CD4-positive, alpha-beta T cell treated with Interleukin-6 for 4 hours (primary cell): ENCODE data around the gene EFS.
"Not testable (repeated sequence)": the region's sequence is repeated elsewhere in the genome, so short reads cannot be mapped to it uniquely, and the experiment has no call there.

ENCODE experiments used
- DNase-seq: peaks from one replicate; pipeline ENCODE4 v3.0.0-alpha.2; 2020; ENCODE audit warnings: mixed read lengths

Gene EFS, protein sequence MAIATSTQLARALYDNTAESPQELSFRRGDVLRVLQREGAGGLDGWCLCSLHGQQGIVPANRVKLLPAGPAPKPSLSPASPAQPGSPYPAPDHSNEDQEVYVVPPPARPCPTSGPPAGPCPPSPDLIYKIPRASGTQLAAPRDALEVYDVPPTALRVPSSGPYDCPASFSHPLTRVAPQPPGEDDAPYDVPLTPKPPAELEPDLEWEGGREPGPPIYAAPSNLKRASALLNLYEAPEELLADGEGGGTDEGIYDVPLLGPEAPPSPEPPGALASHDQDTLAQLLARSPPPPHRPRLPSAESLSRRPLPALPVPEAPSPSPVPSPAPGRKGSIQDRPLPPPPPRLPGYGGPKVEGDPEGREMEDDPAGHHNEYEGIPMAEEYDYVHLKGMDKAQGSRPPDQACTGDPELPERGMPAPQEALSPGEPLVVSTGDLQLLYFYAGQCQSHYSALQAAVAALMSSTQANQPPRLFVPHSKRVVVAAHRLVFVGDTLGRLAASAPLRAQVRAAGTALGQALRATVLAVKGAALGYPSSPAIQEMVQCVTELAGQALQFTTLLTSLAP

GRCh38 chr14:23365036-23365731, at the start of gene EFS:
TSS of gene EFS (minus strand) at chr14:23365172. CDS start at chr14:23365025, 147 bp downstream.
- DNase-seq, result no peak

DNA sequence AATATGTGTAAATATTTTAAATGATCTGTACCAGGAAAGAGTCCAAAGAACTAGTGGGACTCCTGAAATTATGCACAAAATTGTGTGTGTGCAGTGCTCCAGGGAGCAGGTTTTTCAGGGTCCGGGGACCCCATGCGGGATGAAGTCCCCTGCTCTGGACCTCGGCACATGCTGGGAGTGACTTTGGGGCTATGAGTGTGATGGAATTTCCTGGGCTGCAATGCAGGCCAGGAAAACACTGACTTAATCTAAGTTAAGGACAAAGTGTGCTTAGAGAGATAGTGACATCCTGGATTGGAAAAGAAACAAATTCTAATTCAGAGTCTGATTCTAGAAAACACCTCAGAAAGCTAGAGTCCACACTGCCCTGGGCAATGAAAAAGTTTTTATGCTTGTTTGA, 49.3 kb upstream of the EFS start:
- no peak for DNase-seq

DNA sequence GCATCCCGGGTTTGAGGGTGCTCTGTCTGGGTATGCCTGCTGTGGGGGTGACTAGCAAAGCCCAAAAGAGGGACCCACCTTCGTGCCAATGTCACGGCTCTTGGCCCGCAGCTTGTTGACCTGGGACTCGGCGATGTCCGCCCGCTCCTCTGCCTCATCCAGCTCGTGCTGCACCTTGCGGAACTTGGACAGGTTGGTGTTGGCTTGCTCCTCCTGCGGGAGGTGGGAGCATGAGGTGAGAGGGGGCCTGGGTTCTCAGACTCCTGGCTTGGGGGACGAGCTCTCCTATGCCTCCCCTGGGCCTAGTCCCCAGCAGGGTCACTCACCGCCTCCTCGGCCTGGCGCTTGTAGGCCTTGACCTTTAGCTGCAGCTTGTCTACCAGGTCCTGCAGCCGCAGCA, 48.7 kb upstream of the EFS start:
- DNase-seq, result no peak

- no peak for DNase-seq
Measured at GRCh38 chr14:23411563-23412525, 46.9 kb upstream of the EFS start.

GRCh38 chr14:23409966-23410635, 45.1 kb upstream of the EFS start:
- DNase-seq, result no peak

DNA sequence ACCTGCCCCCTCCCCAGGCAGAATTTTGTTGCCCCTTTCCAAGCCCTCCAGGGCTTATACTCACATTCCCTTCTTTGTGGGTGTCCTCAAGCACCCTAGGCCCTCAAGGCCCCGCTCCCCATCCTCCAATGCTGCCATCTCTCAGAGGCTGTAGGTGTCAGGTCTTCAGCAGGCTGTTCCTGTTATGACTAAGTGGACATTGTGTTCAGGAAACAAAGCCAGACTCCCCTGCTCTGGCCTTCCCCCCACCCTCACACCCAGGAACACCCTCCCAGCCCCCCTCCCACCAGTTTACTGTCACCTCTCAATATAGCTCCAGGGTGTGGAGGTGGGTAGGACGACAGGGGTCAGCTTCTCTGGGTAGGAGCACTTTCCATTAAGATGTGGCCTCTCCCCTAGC, 44.5 kb upstream of the EFS start:
- DNase-seq, result no peak

- DNase-seq, result no peak
Measured at GRCh38 chr14:23408307-23408630, 43.3 kb upstream of the EFS start.

- DNase-seq, result no peak
Measured at GRCh38 chr14:23407516-23408306, 42.7 kb upstream of the EFS start, which contains the start of gene MYH6. TSS of gene MYH6 (minus strand) at chr14:23408273. CDS start at chr14:23407223, 1,050 bp downstream.

GRCh38 chr14:23406725-23407355, 41.9 kb upstream of the EFS start:
- no peak for DNase-seq

DNA sequence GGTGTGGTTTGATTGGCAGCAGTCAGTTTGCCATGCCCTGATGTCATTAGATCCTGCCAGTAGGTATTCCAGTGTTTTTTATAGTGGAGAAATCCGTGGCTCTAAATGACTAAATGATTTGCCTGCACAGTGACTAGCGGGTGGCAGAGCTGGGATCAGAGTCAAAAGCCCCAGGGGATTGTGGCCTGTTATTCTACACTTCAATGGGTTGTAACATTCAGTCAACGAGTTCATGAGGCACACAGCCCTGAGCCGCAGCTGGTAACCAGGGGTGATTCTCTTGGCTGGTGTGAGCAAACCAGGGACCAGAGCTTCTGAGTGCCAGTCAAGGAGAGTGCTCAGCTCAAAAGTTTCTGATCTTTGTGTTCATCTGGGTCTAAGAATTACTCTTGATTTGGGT, 41.3 kb upstream of the EFS start:
- no peak for DNase-seq

GRCh38 chr14:23405516-23406025, 40.6 kb upstream of the EFS start:
- no peak for DNase-seq

DNA sequence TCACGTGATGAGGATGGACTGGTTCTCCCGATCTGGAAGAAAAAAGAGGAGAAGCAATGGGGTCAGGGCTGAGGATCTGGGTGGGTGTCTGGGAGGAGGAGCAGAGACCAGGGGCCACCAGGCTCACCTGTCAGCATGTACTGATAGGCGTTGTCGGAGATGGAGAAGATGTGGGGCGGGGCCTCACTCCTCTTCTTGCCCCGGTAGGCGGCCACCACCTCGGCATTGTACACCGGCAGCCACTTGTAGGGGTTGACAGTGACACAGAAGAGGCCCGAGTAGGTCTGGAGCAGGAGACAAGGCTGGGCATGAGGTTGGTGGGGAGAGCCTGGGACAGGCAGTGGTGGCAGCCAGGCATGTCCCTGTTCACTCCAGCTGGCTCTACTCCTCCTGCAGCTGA, 40.1 kb upstream of the EFS start:
- no peak for DNase-seq

- no peak for DNase-seq
Measured at GRCh38 chr14:23404331-23404900, 39.4 kb upstream of the EFS start.

- no peak for DNase-seq
Measured at GRCh38 chr14:23403908-23404307, 38.9 kb upstream of the EFS start.

- DNase-seq, result no peak
Measured at GRCh38 chr14:23403139-23403438, 38.1 kb upstream of the EFS start.

DNA sequence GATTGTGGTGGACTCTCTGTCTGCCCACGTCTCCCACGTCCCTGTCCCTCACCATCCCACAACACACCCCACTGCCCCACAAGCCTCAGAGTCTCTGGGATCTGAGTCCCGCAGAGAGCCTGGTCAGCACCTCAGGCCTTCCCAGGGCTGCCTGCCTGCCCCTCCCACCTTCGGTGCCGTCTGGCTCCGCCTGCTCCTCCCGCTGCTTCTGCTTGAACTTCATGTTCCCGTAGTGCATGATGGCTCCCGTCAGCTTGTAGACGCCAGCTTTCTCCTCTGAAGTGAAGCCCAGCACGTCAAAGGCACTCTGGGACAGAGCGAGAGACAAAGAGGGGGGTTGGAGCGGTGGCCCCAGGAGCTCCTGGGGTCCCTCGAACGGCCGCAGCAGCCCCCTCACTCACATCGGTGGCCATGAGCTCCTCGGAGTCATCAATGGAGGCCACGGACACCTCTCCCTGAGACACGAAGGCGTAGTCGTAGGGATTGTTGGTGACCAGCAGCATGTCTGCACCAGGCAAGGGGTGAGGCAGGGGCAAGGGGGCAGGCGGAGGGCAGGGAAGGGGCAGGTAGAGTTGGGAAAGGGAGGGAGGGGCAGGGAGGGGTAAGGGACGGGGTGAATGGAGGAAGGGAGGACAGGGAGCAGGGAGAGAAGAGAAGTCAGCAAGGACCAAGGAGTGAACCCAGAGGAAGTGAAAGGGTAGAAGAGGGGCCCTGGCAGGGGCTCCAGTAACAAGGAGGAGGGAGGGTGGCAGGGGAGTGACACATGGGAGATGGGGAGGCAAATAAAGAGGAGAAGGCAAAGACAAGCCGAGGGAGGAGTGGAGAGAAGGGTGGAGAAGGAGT, 37.5 kb upstream of the EFS start:
- no peak for DNase-seq

GRCh38 chr14:23401291-23401690, 36.3 kb upstream of the EFS start:
- DNase-seq, result no peak

GRCh38 chr14:23400496-23401149, 35.7 kb upstream of the EFS start:
- not testable (repeated sequence) for DNase-seq

- DNase-seq, result no peak
Measured at GRCh38 chr14:23399591-23399990, 34.6 kb upstream of the EFS start.
